ENCODE data around the gene USP8.

DNA sequence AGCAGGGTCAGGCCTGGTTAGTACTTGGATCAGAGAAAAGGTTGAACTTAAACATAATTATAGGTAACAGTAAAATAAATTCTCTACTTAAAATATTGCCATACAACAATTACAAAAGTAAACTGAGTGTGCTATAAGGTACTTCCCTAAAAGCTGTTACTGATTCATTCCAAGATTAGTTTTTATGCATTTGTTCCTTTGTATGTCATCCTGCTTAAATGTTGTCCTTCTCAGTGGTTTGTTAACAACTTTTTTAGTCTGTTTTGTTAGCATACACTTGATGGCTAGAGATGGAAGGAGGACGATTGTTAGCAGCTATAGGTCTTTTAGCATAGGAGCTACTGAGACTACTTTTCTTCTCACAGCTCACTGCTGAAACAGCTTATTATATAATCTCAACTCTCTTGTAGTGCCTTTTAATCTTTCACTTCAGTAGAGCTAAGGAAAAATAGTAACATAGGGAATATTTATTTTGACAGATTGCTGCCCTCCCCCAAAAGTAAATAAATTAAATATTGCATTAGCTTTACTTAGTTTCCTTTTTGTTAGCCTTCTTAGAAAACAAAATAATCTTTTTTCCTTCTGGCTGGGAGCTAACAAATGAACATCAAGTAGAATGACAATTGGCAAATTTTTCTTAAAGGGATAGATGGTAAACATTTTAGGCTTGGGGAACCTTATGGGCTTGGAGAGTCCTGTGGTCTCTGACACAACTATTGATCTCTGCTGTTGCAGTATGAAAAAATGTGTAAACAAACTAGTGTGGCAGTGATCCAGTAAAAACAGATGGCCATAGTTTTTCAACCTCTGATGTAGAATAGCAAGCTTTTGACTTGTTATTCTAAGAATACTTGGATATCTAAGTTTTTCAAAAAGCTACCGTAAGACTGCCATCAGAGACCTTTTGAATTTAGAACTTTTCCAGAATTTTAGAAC, 39.5 kb downstream of the USP8 start:
- TF ChIP-seq CTCF (IDR thresholded peaks at IDR 0.05): no peak
- no peak for TF ChIP-seq EZH2 (IDR thresholded peaks at IDR 0.05; ENCODE audit: borderline replicate concordance, insufficient read depth, low read depth, low read length, poor library complexity, severe bottlenecking)

Measured in B cell (primary cell).